22Rv1 (cell line): ENCODE data around the gene ANKIB1.

ENCODE experiments used
- ZFX ChIP-seq: fragments of 450-650 bp; IDR thresholded peaks from 2 replicates; pipeline ENCODE4 v1.6.1; 2017; ENCODE audit warnings: antibody characterized with exemption, borderline replicate concordance
- TF ChIP-seq, protein P1 (sequence below): fragments of 450-650 bp; IDR thresholded peaks from 2 replicates; pipeline ENCODE4 v1.5.1; 2017; ENCODE audit warnings: mild to moderate bottlenecking

DNA sequence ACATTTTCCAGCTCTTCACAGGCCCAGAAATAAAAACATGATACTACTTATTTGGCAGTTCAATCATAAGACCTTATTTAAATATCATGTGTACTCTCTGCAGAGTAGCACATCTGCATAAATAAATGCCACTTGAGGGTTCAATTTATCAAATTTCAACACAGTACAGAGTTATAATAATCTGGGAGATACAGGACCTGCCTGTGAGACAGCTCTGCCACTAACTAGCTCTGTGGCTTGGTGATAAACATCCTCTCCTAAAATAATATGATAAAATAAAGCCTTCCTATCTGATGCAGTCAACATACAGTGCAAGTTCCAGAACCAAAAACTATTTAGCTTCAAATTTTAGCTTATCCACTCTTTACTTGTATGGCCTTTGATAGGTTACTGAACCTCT is 110.6 kb downstream of the ANKIB1 start:
- TF ChIP-seq, protein P1, sequence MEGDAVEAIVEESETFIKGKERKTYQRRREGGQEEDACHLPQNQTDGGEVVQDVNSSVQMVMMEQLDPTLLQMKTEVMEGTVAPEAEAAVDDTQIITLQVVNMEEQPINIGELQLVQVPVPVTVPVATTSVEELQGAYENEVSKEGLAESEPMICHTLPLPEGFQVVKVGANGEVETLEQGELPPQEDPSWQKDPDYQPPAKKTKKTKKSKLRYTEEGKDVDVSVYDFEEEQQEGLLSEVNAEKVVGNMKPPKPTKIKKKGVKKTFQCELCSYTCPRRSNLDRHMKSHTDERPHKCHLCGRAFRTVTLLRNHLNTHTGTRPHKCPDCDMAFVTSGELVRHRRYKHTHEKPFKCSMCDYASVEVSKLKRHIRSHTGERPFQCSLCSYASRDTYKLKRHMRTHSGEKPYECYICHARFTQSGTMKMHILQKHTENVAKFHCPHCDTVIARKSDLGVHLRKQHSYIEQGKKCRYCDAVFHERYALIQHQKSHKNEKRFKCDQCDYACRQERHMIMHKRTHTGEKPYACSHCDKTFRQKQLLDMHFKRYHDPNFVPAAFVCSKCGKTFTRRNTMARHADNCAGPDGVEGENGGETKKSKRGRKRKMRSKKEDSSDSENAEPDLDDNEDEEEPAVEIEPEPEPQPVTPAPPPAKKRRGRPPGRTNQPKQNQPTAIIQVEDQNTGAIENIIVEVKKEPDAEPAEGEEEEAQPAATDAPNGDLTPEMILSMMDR = no peak
- no peak for TF ChIP-seq ZFX
